Endothelial cell of umbilical vein (primary cell): ENCODE data around the gene ACSF3.

Experiments used
- CTCF ChIP-seq, 2 donors: IDR thresholded peaks; 1 replicate in 1 of 2; 2 replicates in 1 of 2; pipeline ENCODE4 v1.5.1; 2011; ENCODE audit warnings: low read length in 2 of 2, mild to moderate bottlenecking in 2 of 2, moderate library complexity in 2 of 2, control low read depth in 1 of 2, inconsistent platforms in 1 of 2, low read depth in 1 of 2; ENCODE audit not compliant: insufficient read depth in 1 of 2; ENCODE audit errors: extremely low read depth in 1 of 2
- EZH2 ChIP-seq: IDR thresholded peaks from 2 replicates; pipeline ENCODE4 v1.6.1; 2012; ENCODE audit warnings: borderline replicate concordance, low read depth, mild to moderate bottlenecking, moderate library complexity, low read length, inconsistent platforms; ENCODE audit not compliant: severe bottlenecking
- FOS ChIP-seq: IDR thresholded peaks from 2 replicates; pipeline ENCODE4 v1.6.1; 2011; ENCODE audit warnings: mild to moderate bottlenecking, low read length, moderate library complexity, borderline replicate concordance; ENCODE audit not compliant: insufficient read depth
- JUN ChIP-seq: IDR thresholded peaks from 2 replicates; pipeline ENCODE4 v1.6.1; 2011; ENCODE audit warnings: borderline replicate concordance, low read depth; ENCODE audit not compliant: insufficient read length, insufficient read depth
- MYC ChIP-seq: IDR thresholded peaks from one replicate; pipeline ENCODE4 v1.6.1; 2011; ENCODE audit warnings: mild to moderate bottlenecking, low read depth, low read length
- POLR2A ChIP-seq: IDR thresholded peaks from 2 replicates; pipeline ENCODE4 v1.6.1; 2012; ENCODE audit warnings: low read depth, mild to moderate bottlenecking, control low read depth, low read length
- POLR2AphosphoS5 ChIP-seq: IDR thresholded peaks from 2 replicates; pipeline ENCODE4 v1.6.1; 2012; ENCODE audit warnings: low read depth, mild to moderate bottlenecking, control low read depth, low read length, moderate library complexity; ENCODE audit not compliant: insufficient read depth
- TF ChIP-seq, protein P1 (sequence below): IDR thresholded peaks from 2 replicates; pipeline ENCODE4 v1.6.1; 2011; ENCODE audit not compliant: insufficient read depth, insufficient read length

DNA sequence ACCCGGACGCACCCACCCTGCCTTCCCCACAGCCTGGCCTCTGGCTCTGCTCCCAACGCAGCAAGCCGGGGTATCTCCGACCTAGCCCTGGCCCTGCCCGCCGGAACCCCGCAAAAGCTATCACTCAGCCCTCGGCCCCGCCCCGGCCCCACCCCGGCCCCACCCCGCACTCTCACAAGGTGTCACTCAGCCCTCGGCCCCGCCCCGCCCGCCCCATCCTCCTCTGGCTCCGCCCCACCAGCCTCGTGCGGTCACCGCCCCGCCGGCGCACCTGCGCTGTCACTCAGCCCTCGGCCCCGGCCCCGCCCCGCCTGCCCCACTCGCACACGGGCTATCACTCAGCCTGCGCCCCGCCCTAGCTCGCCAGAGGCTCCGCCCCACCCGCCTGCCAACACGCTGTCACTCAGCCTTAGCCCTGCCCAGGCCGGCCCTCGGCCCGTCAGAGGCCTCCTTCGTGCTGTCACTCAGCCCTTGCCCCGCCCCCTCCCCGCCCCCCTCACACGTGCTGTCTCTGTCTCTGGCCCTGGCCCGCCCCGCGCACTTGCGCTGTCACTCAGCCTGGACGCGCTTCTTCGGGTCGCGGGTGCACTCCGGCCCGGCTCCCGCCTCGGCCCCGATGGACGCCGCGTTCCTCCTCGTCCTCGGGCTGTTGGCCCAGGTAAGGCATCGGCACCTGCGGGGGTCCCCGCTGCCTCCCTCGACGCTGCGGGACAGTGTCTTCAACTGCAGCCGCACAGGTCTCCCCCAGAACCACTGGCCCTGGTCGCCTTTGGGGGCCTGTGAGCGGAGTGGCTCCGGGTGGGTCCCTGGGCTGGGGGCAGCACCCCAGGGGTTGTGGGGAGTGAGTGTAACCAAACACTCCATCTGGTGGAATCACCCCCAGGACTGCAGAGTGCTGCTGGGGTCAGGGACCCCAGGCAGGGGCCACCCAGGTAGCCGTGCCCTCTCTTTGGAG is 77.8 kb downstream of the ACSF3 start, which contains the start of gene CDH15:
- TF ChIP-seq CTCF (IDR thresholded peaks at IDR 0.05; ENCODE audit: extremely low read depth in 1 of 2, insufficient read depth in 1 of 2, low read depth in 1 of 2, low read length in 2 of 2) (no peak), POLR2AphosphoS5 (no peak), MYC (no peak), POLR2A (no peak), EZH2 (no peak), FOS (no peak), JUN (no peak)
- TF ChIP-seq, protein P1, sequence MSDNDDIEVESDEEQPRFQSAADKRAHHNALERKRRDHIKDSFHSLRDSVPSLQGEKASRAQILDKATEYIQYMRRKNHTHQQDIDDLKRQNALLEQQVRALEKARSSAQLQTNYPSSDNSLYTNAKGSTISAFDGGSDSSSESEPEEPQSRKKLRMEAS, result no peak
